Lower leg skin (tissue), 4 donors: ENCODE data around the gene ENDOU. TPM values are rescaled to one million over a fixed set of nuclear protein-coding genes. Genes with fewer than 3 reads are reported as not detected.

Experiments
- DNase-seq, 2 donors: peaks; one replicate each; pipeline ENCODE4 v3.0.0-alpha.2; 2019; ENCODE audit warnings: low spot score in 2 of 2
- H3K4me3 ChIP-seq: fragments of 200-600 bp; sonication (generic); 2 replicates; pipeline ENCODE4 v1.5.1; 2017; ENCODE audit warnings: mild to moderate bottlenecking, low read depth; ENCODE audit not compliant: poor library complexity, severe bottlenecking
- CTCF ChIP-seq, 3 donors: fragments of 450-650 bp; IDR thresholded peaks; one replicate each; pipeline ENCODE4 v1.5.1; 2016; ENCODE audit warnings: antibody characterized with exemption in 3 of 3, mild to moderate bottlenecking in 3 of 3, moderate library complexity in 2 of 3
- POLR2A ChIP-seq, 2 donors: fragments of 450-650 bp; IDR thresholded peaks; one replicate each; pipeline ENCODE4 v1.6.1; 2016 to 2017; ENCODE audit warnings: antibody characterized with exemption in 2 of 2, mild to moderate bottlenecking in 1 of 2, moderate library complexity in 1 of 2
- WGBS, 2 donors: methylation state at CpG; one replicate each; pipeline ENCODE4 v1.1.5; 2018; 5-methylcytosine and 5-hydroxymethylcytosine counted together
- intact Hi-C: fragments of 100-400 bp; cut with DNase I; formaldehyde crosslinking; loops from one replicate; pipeline ENCODE4 v1.15.0; 2023; ENCODE audit warnings: low total_unique reads
- total RNA-seq, 4 donors: library from RNA; depleted of rRNA; stranded (reverse); fragments of >200 nt; gene quantifications; one replicate each; pipeline ENCODE4 v1.1.0, GENCODE V29; 2016

Gene ENDOU
- total RNA-seq, 4 donors from 2014 or later, result 6.4 to 30.5 (median 17.8) TPM

- DNase-seq, result no peak
- intact Hi-C loops, result no loop called here
- TF ChIP-seq CTCF (IDR thresholded peaks at IDR 0.05), result no peak
- no peak overlapping the region for H3K4me3 ChIP-seq
- WGBS, 2 donors, result 78 to 80% methylated on average over 13 of the region's 13 CpGs
Observed at GRCh38 chr12:47772094-47772660, 46.9 kb upstream of the ENDOU start.

- WGBS, 2 donors, result 88 to 90% methylated on average over 6 of the region's 6 CpGs
- intact Hi-C loops, result loop anchor here (2.0 kb wide), 1 partner anchor 25 kb away; no protein-coding TSS in a partner anchor
- DNase-seq, result no peak
- TF ChIP-seq CTCF (IDR thresholded peaks at IDR 0.05) (no peak), POLR2A (IDR thresholded peaks at IDR 0.05) (no peak)
- no peak overlapping the region for H3K4me3 ChIP-seq
Observed at GRCh38 chr12:47771304-47771703, 46.0 kb upstream of the ENDOU start.

- intact Hi-C loops, result loop anchor here (2.0 kb wide), 1 partner anchor 23 kb away; no protein-coding TSS in a partner anchor
- 75 to 88% methylated on average over 3 of the region's 3 CpGs for WGBS, 2 donors
- no peak overlapping the region for H3K4me3 ChIP-seq
- no peak for DNase-seq
- no peak for TF ChIP-seq CTCF (IDR thresholded peaks at IDR 0.05)
- no peak for TF ChIP-seq POLR2A (IDR thresholded peaks at IDR 0.05)
Observed at GRCh38 chr12:47770086-47770726, 44.9 kb upstream of the ENDOU start.

- no peak for TF ChIP-seq POLR2A (IDR thresholded peaks at IDR 0.05)
- TF ChIP-seq CTCF (IDR thresholded peaks at IDR 0.05), result no peak
- H3K4me3 ChIP-seq, result no peak overlapping the region
- intact Hi-C loops, result loop anchor here (2.0 kb wide), 1 partner anchor 23 kb away; no protein-coding TSS in a partner anchor
- DNase-seq, result no peak
- 79 to 87% methylated on average over 4 of the region's 4 CpGs for WGBS, 2 donors
Observed at GRCh38 chr12:47769234-47770085, 44.2 kb upstream of the ENDOU start.

- H3K4me3 ChIP-seq, result no peak overlapping the region
- no peak for TF ChIP-seq CTCF (IDR thresholded peaks at IDR 0.05)
- intact Hi-C loops, result no loop called here
- WGBS, 2 donors, result 50 to 51% methylated on average over 2 of the region's 2 CpGs
- no peak for DNase-seq
Observed at GRCh38 chr12:47768323-47768811, 43.1 kb upstream of the ENDOU start.
